GM18861 (cell line): ENCODE data around the gene OSBPL8.

Experiments used
- ATAC-seq: cut with Tn5 transposase; IDR thresholded peaks from one replicate; pipeline ENCODE4 v1.9.1; 2021; ENCODE audit not compliant: unreplicated experiment

OSBPL8 gene

GRCh38 chr12:76318773-76319594 is 240.6 kb downstream of the OSBPL8 start:
- no peak for ATAC-seq

DNA sequence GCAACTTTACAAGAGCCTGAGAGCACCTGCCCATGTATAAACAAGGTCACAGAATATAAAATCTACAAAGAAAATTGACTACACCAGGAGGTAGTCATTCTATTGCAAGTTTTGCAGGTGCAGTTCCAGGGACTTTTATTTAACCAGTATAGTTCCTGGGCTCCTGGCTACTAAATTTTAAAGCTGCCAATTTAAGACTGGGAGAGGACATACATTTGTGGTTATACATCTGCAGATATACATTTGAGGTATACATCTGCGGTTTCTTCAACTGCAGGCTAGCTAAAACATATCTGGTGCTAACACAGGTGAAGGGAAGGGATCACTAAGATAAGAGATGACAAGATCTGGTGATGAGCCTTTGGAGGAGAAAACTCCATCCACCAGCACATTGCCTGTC is 241.6 kb downstream of the OSBPL8 start:
- ATAC-seq = no peak

GRCh38 chr12:76316468-76316867 is 243.1 kb downstream of the OSBPL8 start:
- ATAC-seq = no peak

DNA sequence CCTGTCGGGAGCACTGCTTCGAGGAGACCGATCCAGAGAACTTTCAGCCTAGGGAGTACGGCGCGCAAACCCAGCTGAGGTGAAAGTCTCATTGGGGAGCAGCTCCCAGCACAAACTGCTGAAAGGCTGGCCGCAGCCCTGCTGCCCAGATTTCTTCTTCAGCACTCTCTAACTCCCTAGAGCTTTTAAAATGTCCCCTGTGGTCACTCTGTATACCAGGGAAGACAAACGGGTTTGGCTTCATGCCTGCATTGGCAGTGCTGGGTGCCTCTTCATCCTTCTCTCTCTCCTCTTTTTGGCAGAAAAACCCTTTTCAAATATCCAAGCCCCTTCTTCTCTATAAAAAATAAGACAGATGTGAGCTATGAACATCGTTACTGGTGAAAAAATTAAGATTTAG is 246.3 kb downstream of the OSBPL8 start:
- ATAC-seq = no peak

- ATAC-seq = no peak
Measured at GRCh38 chr12:76312315-76312714, 247.3 kb downstream of the OSBPL8 start.

DNA sequence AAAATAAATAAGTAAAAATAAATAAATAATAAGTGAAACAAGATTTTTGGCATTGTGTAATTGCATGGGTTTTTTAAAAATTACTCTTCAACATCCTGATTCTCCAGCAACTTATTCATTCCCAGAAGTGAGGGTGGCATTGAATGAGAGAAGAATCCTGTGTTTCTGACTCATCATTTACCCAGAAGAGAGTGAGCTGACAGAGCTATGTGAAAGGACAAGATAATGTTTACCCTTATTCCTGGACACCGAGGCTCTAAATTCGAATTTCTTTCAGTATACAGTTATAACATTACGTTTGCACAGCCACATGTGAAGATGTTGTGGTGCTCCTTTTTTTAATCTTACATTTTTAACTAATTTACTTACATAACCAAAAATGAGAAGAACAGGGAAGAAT is 247.8 kb downstream of the OSBPL8 start:
- no peak for ATAC-seq

DNA sequence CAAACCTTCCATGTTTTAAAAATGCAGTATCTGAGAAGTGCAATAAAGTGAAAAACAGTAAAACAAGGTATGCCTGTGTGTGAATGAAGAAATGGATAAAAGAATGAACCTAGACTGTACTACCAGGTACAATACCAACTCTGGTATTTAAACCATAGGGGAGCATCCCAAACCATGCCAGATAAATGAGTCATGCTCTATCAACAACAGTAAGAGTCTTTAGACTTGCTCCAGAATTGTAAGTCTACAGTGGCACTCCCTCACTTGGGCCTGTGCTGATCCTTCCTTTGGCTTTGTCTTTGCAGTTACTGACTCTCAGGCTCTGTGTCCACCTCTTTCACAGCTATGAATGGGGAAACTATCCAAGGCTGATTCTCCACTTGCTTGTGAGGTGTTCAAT is 249.5 kb downstream of the OSBPL8 start:
- no peak for ATAC-seq

- ATAC-seq = no peak
Measured at GRCh38 chr12:76308866-76309265, 250.7 kb downstream of the OSBPL8 start.

- ATAC-seq = no peak
Measured at GRCh38 chr12:76307083-76307482, 252.5 kb downstream of the OSBPL8 start.

- ATAC-seq = no peak
Measured at GRCh38 chr12:76303989-76304460, 255.5 kb downstream of the OSBPL8 start.

GRCh38 chr12:76303365-76303764 is 256.2 kb downstream of the OSBPL8 start:
- no peak for ATAC-seq
